NOMO-1 treated with DMSO at 0.1 percent for 48 hours (cell line): ENCODE measurements around the gene FES.

ENCODE experiments used
- DNase-seq: peaks from one replicate; lab custom pipeline; 2025; ENCODE audit not compliant: unreplicated experiment; lab: John Stamatoyannopoulos, UW

FES gene

GRCh38 chr15:90928106-90928505 is 43.8 kb downstream of the FES start:
- DNase-seq: peak; percentile 45

- DNase-seq: no peak
Observed at GRCh38 chr15:90929246-90930019, 45.1 kb downstream of the FES start.

- DNase-seq: no peak
Observed at GRCh38 chr15:90930861-90931574, 46.7 kb downstream of the FES start.

- no peak for DNase-seq
Observed at GRCh38 chr15:90931575-90931827, 47.2 kb downstream of the FES start.

GRCh38 chr15:90931828-90932659 is 47.7 kb downstream of the FES start, which contains the start of gene HDDC3:
Gene HDDC3, minus strand, starts transcription at chr15:90932549. Its CDS starts 9 bp downstream, at chr15:90932540.
- peak; percentile 89 for DNase-seq

GRCh38 chr15:90932660-90932991 is 48.3 kb downstream of the FES start:
- DNase-seq: no peak

GRCh38 chr15:90933301-90933700 is 49.0 kb downstream of the FES start:
- DNase-seq: no peak

- DNase-seq: peak; percentile 83
Observed at GRCh38 chr15:90934256-90934948, 50.1 kb downstream of the FES start.

- DNase-seq: peak; percentile 74
Observed at GRCh38 chr15:90934949-90935751, 50.8 kb downstream of the FES start, which contains the start of gene UNC45A. Gene UNC45A, plus strand, starts transcription at chr15:90935285. Its CDS starts 40 bp downstream, at chr15:90935325.

GRCh38 chr15:90936823-90937222 is 52.5 kb downstream of the FES start:
- no peak for DNase-seq

GRCh38 chr15:90938261-90938660 is 54.0 kb downstream of the FES start:
- no peak for DNase-seq

GRCh38 chr15:90939756-90940155 is 55.5 kb downstream of the FES start:
- DNase-seq: no peak

- no peak for DNase-seq
Observed at GRCh38 chr15:90941038-90941437, 56.7 kb downstream of the FES start.

GRCh38 chr15:90942354-90943120 is 58.2 kb downstream of the FES start:
- DNase-seq: no peak

GRCh38 chr15:90945091-90945490 is 60.8 kb downstream of the FES start:
- no peak for DNase-seq
